GM19395 (cell line): ENCODE results near the gene SLC39A10.

Experiments
- ATAC-seq: cut with Tn5 transposase; IDR thresholded peaks from one replicate; pipeline ENCODE4 v1.9.1; 2021; ENCODE audit warnings: mild to moderate bottlenecking, moderate library complexity; ENCODE audit not compliant: unreplicated experiment

Gene SLC39A10

DNA sequence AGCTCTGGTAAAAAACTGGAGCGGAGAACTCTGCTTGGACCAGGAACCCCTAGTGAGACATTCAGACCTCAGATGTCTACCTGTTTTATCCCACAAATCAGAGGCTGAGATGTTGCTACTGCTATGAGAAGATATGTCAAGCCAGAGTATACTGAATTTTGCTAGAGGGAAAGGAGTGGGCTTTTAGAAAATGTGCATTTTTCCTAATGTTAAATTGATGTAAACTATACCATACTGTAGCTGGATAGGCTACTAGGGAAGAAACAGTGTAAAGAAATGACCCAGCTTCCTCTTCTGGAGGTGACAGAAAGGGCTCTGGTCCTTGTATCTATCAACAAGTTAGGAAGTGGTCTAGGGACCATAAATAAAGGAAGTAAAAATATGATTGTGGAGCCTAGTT, 65.0 kb downstream of the SLC39A10 start:
- no peak for ATAC-seq

DNA sequence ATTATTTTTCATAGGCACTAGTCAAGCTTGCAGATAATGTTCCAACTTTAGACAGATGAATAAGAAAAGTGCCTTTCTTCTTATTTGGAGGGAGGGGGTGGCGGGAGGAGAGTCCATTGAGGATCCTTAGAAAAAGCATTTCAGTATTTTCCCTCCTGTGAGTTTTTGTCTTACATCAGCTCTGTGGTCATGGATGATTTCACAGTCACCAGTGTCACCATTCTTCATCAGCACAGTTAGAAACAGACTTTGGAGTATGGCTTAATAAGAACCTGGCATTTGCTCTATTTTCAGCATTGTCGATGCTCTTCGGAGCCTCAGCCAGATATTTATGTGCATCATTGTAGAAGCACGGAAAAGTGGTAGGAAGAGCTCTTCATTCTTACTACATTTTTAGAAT, 70.1 kb downstream of the SLC39A10 start:
- no peak for ATAC-seq

DNA sequence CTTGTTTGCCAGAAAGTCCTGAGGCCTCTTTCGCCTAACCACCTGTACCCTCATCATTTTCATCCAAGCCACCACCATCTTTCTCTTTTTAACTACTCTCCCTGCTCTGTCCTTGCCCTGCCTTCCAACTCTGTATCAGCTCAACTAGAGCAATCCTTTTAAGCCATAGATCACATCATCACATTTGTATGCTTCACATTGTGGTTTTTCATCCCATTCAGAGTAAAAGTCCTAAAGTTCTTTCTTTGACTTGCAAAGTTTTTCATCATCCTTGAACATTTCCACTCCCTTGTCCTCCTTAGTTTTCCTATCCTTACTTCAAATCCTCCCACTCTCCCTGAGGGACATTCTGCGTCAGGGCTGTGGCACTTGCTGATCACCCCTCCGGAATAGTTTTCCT, 73.9 kb downstream of the SLC39A10 start:
- no peak for ATAC-seq

DNA sequence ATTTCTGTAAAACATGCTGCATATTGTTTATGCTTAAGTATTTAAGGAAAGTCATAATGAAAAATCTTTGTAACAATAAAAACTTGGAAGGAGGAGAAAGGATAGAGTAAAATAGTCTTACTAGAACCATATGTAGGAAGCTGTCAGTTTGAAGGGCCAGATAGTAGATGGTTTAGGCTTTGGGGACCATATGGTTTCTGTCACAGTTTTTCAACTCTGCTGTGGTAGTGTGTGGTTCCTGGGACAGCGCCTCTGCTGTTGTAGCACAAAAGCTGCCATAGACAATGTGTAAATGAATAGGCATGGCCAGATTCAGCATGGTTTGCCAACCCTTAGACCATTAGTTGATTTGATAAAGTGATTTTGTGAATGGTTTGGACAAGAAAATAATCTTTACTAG, 75.5 kb downstream of the SLC39A10 start:
- ATAC-seq = no peak

DNA sequence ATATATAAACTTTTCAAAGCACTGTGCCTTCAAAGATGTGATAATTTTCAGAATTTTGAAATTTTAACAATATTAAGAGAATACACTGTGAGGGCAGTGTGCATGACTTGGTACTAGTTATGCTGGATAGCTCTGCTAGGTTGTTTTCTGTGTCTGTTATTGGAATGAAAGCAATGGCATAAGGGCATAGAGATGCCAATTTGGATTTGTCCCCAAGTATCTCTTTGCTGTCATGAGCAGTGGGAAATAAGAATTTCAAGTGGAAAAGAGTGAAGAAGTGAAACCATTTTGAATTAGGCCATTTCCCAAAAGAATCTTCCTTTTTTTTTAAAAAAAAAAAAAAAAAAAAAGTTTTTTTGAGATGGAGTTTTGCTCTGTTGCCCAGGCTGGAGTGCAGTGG, 76.8 kb downstream of the SLC39A10 start:
- no peak for ATAC-seq

DNA sequence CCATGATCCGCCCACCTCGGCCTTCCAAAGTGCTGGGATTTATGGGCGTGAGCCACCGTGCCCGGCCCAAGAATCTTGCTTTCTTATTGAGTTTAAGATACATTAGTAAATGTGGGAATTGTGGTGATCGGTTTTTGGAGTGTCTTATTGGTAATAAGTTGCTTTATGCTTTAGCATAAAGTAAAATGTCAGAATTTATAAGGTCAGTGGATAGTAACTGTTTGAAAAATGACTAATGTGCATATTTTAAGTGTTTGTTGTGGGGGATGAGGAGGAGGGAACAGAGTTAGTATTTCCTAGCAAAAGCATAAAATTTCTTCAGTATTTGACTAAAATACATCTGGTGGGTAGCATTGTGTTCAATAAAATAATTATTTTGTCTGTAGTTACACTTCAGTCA, 77.4 kb downstream of the SLC39A10 start:
- no peak for ATAC-seq

DNA sequence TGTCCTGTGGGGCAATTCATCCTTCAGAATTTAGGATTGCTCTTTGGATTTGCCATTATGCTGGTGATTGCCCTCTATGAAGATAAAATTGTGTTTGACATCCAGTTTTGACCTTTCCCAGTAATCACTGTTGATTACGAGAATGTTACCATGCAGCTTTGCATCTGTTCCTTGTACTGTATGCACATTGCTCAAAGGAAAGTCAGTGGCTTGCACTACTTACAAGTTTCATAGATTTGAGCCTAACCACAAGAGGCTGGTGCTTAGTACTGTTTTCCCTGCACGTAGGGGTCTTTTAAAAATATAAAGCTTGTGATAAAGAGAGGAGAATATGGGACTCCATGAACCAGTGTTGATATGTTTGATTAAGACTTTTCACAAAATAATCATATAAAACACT, 77.9 kb downstream of the SLC39A10 start:
- ATAC-seq = no peak

DNA sequence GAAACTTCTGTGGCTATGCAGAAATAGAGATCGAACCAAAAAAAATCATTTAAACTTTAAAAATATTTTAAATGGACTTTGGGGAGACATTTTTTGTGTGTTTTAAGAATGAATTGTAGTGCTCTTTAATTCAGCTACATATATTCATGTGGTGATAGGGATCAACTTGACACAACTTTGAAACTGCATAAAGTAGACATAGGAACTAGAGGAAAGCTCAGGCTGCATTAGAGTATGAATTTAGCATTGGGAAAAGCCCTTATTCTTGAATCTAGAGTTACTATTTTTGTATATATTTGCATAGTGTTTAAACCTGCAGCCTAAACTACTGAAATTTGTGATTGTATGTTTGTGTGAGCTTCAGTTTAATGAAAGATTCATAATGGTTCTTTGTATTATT, 78.3 kb downstream of the SLC39A10 start:
- ATAC-seq = no peak

DNA sequence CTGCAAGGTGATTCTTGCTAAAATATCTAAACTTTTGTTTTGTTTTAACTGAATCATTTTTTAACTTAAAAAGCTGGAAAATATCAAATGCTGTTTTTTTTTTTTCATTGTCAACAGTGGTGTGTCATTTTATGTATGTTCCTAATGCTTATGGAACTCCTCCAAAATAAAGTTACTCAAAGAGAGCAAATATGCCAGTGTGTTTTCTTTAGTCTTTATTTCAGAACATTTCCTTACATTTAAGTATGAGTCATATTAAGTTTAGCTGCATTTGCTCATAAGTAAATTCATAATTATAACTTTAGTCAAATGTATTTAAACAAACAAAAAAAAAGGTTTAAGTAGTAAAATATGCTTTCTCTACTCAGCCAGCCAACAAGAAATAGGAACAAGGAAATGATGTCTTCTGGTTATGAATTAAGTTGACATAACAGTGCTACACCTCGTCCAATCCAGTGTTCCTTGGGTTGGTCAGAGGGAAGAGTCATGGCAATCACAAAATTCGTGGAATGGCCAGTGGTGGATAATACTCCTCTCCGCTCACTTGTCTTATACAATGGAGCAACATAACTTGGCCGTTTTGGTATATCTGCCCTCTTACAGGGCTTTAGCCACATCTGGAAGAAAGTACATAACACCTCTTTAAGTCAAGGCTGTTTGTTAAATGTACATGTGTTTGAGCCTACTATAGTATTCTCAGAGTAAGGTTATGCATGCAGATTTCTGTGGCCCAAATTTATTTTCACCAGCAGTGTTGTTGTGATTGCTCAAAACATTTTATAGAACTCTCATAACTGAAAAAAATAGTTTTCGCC, 80.7 kb downstream of the SLC39A10 start:
- ATAC-seq = no peak

DNA sequence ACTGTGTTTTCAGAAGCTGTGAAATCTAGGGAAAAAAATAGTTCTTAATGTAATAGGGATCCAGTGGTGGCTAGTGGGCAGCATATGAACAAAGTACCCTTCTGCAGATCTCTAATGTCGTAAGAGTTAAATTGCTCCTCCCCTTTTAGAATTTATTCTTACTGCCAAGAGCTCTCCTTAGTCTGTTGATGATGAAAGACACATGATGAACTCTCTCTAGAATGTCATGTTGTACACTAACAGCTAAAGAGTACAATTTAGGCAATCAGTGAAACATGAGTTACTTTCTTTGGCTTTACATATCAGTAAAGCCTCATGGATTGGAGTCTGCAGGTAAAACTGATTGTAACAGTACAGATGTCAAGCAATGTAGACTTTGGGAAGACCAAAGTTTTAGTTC, 84.2 kb downstream of the SLC39A10 start:
- no peak for ATAC-seq

DNA sequence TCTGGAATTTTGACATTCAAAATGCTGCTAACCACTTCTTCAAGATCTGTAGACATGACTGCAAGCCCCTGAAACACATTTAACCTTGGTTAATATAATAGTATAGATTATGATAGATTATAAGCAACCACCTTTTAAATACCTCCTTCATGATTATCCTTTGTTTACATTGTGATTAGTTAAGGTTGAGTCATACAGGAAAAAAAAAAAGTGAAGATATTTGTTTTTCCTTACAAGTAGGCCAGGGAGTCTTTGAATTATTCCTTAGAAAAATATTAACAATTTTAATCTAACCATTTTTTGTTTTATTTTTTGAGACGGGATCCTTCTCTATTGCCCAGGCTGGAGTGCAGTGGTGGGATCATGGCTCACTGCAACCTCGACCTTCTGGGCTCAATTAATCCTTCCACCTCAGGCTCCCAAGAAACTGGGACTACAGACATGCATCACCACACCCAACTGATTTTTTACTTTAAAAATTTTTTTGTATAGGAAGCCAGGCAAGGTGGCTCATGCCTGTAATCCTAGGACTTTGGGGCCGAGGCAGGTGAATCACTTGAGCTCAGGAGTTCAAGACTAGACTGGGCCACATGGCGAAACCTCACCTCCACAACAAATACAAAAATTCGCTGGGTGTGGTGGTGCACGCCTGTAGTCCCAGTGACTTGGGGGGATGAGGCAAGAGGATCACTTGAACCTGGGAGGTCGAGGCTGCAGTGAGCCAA, 99.4 kb downstream of the SLC39A10 start:
- ATAC-seq = no peak

DNA sequence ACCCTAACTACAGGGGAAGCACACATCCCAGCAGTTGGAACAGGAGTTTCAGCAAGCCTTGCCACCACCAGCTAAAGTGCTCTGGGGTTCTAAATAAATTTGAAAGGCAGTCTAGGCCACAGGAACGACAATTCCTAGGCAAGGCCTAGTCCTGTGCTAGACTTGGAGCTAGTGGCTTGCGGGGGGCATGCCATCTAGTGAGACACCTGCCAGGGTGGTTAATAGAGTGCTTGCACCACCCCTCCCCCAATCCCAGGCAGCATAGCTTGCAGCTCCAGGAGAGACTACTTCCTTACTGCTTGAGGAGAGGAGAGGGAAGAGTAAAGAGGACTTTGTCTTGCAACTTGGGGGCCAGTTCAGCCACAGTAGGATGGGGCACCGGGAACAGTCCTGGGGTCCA, 101.8 kb downstream of the SLC39A10 start:
- ATAC-seq = no peak

DNA sequence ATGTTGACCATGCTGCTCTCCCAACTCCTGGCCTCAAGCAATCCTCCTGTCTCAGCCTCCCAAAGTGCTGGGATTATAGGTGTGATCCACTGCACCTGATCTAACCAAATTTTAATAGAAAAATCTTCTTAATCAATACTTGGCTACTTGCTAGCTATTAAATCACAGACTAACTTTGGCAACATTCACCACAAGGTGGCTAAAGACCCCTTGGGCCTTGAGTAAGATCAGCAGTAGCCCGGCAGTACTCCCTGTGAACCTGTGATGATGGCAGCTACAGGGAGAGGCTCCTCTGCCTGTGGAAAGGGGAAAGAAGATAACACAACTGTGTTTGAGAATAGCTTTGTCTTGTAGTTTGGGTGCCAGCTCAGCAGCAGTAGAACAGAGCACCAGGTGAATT, 102.9 kb downstream of the SLC39A10 start:
- ATAC-seq = no peak

DNA sequence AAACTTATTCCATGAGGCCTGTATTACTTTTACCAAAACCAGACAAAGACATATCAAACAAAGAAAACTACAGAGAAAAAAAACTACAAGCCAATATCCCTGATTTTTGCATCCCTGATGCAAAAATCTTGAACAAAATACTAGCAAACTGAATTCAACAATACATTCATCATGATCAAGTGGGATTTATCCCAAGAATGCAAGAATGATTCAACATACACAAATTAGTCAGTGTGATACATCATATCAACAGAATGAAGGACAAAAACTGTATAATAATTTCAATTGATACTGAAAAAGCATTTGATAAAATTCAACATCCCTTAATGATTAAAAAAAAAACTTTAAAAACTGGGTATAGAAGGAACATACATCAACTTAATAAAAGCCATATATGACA, 106.8 kb downstream of the SLC39A10 start:
- ATAC-seq = no peak

DNA sequence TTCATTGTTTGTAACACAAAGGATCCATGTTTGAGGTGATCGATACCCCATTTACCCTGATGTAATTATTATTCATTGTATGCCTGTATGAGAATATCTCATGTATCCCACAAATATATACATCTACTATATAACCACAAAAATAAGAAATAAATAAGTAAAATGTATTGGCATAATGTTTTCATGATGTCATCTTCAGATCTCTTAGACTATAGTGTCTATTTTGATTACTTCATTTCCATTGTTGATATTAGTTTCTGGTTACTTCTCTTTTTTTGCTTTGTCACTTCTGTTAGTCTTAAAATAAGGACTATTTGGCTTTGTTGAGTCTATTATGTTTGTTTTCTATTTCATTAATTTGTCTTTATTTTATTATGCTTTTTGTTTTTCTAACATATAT, 109.7 kb downstream of the SLC39A10 start:
- no peak for ATAC-seq

DNA sequence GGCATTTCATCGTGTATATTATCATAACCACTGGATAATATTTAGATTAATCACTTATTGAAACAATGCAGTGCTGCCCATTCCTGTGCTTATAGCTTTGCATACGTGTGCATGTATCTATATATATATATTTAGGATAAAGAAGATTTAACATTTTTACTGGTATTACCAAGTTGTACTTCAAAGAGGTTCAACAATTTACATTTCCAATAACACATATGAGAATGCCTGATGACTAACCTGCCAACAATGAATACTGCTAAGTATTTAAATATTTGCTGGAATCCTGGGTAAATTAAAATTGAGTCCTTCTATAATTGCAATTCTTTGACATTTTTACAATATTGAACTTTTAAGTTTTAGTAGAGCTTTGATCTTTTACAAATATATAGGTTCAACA, 111.4 kb downstream of the SLC39A10 start:
- no peak for ATAC-seq

DNA sequence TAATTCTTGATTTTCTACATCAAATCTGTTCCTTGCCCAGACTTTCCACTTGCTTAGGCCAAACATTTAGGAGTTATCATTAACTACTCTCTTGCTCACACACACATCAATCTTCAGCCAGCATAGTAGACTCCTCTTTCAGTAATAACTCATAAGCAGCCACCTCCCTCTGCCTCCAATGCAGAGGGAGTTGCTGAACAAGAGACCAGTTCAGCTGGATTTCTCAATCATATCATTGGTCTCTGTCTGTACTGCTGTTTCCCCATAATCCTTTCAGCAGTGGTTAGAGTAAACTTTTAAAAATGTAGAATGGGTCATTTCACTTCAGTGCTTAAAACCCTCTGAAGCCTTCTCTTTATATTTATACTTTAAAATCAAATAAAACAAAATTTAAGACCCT, 112.9 kb downstream of the SLC39A10 start:
- no peak for ATAC-seq

DNA sequence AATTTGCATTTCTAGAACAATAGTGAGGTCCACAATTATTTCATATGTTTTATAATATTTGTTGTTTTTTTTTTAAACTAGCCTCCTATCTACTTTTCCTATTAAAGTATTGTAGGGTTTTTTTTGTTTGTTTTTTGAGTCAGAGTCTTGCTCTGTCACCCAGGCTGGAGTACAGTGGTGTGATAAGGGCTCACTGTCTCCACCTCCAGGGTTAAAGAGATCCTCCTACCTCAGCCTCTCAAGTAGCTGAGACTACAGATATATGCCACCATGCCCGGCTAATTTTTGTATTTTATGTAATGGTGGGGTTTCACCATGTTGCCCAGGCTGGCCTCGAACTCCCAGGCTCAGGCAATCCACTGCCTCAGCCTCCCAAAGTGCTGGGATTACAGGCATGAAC, 122.5 kb downstream of the SLC39A10 start:
- no peak for ATAC-seq

DNA sequence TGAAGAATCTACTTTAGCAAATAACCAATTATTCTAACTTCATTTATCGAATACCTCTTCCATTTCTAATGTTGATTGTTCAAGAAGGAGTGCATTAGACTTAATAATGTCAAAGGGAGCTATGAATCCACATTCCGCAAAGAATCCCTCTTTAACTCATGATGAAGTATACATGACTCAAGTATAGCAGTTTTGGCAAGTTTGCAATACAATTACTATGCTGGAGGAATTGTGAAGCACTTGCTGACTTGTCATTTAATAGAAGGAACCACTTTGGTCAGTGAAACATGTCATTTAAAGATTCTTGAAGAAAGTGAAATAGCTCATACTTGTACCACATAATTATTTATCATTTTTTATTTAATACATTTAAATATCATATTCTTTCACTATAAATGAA, 125.1 kb downstream of the SLC39A10 start:
- ATAC-seq = no peak
